ENCODE results near the gene GATA5. TPM values are rescaled to one million over a fixed set of nuclear protein-coding genes. Genes with fewer than 3 reads are reported as not detected.

Gene GATA5
- total and polyA plus RNA-seq, 12 donors, result 0.11 to 5.1 (median 0.60) TPM

DNA sequence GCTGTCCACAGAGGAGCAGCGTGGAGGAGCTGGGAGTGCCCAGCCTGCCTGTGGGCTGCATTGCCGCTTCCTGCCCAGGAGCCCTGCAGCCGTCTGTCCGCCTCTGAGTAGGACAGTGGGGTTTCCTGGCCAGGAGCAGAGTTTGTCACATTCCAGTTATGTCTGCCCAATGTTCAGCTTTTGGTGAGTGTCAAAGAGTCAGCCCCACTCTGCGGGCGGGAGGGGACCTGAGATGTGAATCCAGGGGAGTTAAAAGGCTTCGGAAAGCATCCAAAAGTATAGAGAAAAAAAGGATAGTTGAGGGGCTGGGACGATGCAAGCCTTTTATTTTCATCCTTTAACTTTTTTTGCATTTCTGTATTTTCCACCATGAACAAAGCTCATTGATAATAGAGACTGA lies 7.2 kb upstream of the GATA5 start:
- Histone ChIP-seq H3K27ac (no peak overlapping the region), H3K4me3 (no peak overlapping the region), H3K9me3 (no peaks in the 10 kb centered on the region), H3K4me1 (peaks cover 9 to 51% (median 25%) of the 10 kb centered on the region in 9 donors), H3K36me3 (no peaks in the 10 kb centered on the region), H3K27me3 (peaks cover 1 to 96% (median 87%) of the 10 kb centered on the region in 7 donors)
- ATAC-seq (no peak), DNase-seq (no peak)
- intact Hi-C loops (cut with DNase I), result loop anchor here in 1 of 10 donors (10.0 kb wide), 1 partner anchor 58 kb away; the partner anchor contains the start of gene RBBP8NL
- WGBS, 2 donors, result 48 to 57% methylated on average over 8 of the region's 8 CpGs
- TF ChIP-seq, protein P1, sequence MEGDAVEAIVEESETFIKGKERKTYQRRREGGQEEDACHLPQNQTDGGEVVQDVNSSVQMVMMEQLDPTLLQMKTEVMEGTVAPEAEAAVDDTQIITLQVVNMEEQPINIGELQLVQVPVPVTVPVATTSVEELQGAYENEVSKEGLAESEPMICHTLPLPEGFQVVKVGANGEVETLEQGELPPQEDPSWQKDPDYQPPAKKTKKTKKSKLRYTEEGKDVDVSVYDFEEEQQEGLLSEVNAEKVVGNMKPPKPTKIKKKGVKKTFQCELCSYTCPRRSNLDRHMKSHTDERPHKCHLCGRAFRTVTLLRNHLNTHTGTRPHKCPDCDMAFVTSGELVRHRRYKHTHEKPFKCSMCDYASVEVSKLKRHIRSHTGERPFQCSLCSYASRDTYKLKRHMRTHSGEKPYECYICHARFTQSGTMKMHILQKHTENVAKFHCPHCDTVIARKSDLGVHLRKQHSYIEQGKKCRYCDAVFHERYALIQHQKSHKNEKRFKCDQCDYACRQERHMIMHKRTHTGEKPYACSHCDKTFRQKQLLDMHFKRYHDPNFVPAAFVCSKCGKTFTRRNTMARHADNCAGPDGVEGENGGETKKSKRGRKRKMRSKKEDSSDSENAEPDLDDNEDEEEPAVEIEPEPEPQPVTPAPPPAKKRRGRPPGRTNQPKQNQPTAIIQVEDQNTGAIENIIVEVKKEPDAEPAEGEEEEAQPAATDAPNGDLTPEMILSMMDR (IDR thresholded peaks at IDR 0.05), result no peak

DNA sequence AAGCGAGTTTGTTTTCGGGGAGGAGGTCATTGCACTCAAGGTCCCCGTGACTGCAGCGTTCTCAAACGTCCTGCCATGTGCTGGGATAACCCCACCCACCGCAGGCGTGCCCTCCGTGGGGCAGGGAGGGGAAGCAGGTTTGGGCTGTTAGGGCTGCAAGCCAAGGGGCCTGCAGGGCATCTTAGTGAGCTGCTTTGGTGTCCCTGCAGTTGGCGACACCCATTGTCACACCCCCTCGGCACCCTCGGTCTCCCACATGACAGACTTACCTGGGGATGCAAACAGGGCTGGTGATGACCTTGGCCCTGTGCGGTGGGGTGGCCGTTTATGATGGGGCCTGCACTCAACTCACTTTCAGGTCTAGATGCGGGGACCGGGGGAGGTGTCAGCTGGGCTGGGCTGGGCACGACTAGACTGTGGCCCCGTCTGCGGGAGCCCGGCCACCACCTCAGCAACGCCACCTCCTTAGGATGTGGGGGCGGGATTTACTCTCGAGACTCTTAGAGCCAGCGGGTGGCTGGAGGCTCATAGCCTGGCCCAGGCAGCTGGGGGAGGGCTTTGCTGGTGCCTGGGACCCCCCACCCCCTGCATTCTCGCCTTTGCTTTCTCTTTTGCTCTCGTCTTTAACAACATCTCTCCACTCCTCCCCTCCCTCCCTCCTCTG lies 6.5 kb upstream of the GATA5 start:
- TF ChIP-seq, protein P1 (IDR thresholded peaks at IDR 0.05), result no peak
- ATAC-seq (no peak), DNase-seq (no peak)
- H3K36me3 ChIP-seq, result no peaks in the 10 kb centered on the region
- 33 to 44% methylated on average over 24 to 25 of the region's 25 CpGs for WGBS, 2 donors
- H3K9me3 ChIP-seq, result no peaks in the 10 kb centered on the region
- peaks cover 6 to 96% (median 91%) of the 10 kb centered on the region in 7 donors for H3K27me3 ChIP-seq
- peaks cover 6 to 44% (median 23%) of the 10 kb centered on the region in 9 donors for H3K4me1 ChIP-seq
- no peak overlapping the region for H3K4me3 ChIP-seq
- intact Hi-C loops (cut with DNase I), result loop anchor here in 1 of 10 donors (10.0 kb wide), 1 partner anchor 57 kb away; the partner anchor contains the start of gene RBBP8NL
- no peak overlapping the region for H3K27ac ChIP-seq

DNA sequence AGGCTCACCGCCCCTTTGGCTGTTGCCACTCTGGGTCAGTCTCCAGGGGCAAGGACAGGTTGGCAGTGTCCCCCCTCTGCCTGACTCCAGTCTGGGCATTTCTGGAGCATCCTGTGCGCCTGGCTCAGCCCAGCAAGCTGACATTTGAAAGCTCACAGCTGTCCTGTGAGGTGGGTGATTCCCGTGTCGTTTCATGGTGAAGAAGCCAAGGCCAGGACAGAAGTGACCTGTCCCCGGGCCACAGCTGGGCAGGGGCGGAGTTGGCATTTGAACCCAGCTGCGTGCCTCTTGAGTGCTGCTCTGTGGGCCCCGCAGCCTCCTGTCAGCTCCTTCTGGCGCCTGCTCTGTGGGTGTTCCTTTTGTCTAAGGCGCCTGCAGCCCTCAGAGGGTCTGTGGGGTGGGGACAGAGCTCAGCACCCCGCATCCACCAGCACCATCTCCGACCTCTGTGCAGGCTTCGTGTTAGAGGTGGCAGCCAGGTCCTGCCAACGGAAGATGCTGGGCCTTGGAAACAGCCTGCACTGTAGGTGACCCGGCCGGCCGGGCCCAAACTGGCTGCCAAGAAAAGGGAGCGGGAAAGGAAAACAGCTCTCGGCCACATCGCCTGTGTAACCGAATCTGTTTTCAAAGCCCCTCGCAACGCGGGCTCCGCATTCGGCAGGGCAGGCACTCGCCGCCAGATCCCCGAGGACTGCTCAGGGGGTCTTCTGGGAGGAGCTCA lies 5.8 kb upstream of the GATA5 start:
- DNase-seq, result no peak
- peaks cover 8 to 92% (median 88%) of the 10 kb centered on the region in 7 donors for H3K27me3 ChIP-seq
- peaks cover 6 to 44% (median 20%) of the 10 kb centered on the region in 9 donors for H3K4me1 ChIP-seq
- TF ChIP-seq, protein P1 (IDR thresholded peaks at IDR 0.05), result no peak
- WGBS, 2 donors, result 40 to 50% methylated on average over 29 of the region's 29 CpGs
- ATAC-seq, result no peak
- H3K36me3 ChIP-seq, result no peaks in the 10 kb centered on the region
- intact Hi-C loops (cut with DNase I), result loop anchor here in 1 of 10 donors (10.0 kb wide), 1 partner anchor 57 kb away; the partner anchor contains the start of gene RBBP8NL
- no peak overlapping the region for H3K4me3 ChIP-seq
- H3K9me3 ChIP-seq, result no peaks in the 10 kb centered on the region
- H3K27ac ChIP-seq, result no peak overlapping the region

DNA sequence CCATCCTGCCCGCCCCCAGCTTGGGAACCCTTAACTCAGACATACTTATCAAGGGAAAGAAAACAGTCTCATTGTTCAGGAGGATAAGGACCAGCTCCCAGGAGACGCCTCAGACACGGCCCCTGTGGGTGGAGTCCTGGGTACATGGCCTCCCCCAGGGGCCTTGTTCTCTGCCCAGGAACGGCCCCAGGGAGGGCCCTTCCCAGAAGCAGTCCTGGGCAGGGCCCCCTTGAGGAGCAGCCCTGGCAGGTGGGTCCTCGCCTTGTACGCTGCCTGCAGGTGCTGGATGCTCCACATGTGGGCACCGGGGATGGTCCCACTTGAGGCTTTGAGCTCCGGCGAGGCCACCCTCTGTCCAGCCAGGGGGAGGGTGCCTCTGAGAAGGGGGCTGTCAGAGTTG lies 4.5 kb upstream of the GATA5 start:
- H3K4me3 ChIP-seq, result no peak overlapping the region
- DNase-seq (no peak), ATAC-seq (no peak)
- no peak overlapping the region for H3K27ac ChIP-seq
- no peaks in the 10 kb centered on the region for H3K36me3 ChIP-seq
- peaks cover 21 to 92% (median 88%) of the 10 kb centered on the region in 7 donors for H3K27me3 ChIP-seq
- peaks cover 6 to 41% (median 20%) of the 10 kb centered on the region in 9 donors for H3K4me1 ChIP-seq
- no peaks in the 10 kb centered on the region for H3K9me3 ChIP-seq
- intact Hi-C loops (cut with DNase I), result loop anchor here in 1 of 10 donors (10.0 kb wide), 1 partner anchor 56 kb away; the partner anchor contains the start of gene RBBP8NL
- TF ChIP-seq, protein P1 (IDR thresholded peaks at IDR 0.05), result no peak
- 60 to 72% methylated on average over 9 of the region's 9 CpGs for WGBS, 2 donors
